K562 (cell line): ENCODE measurements around the gene TRMT1. TPM values are rescaled to one million over a fixed set of nuclear protein-coding genes. Genes with fewer than 3 reads are reported as not detected.

Experiments used
- ATF7 ChIP-seq: fragments of 450-650 bp; IDR thresholded peaks from 2 replicates; pipeline ENCODE4 v1.7.1; 2014; ENCODE audit warnings: mild to moderate bottlenecking, moderate library complexity
- BACH1 ChIP-seq: fragments of 200-800 bp; sonication (Bioruptor generic); IDR thresholded peaks from 2 replicates; pipeline ENCODE4 v1.6.1; 2016; ENCODE audit warnings: missing genetic modification characterization, missing compliant biosample characterization
- BCOR ChIP-seq: fragments of 450-650 bp; IDR thresholded peaks from 2 replicates; pipeline ENCODE4 v1.6.1; 2016
- BRD4 ChIP-seq: fragments of 200-600 bp; sonication (generic); IDR thresholded peaks from 2 replicates; pipeline ENCODE4 v1.6.1; 2017; ENCODE audit warnings: inconsistent platforms
- CBFA2T3 ChIP-seq: fragments of 450-650 bp; IDR thresholded peaks from 2 replicates; pipeline ENCODE4 v1.6.1; 2017
- CC2D1A ChIP-seq: fragments of 450-650 bp; IDR thresholded peaks from 2 replicates; pipeline ENCODE4 v1.6.1; 2017; ENCODE audit warnings: mild to moderate bottlenecking
- GABPB1 ChIP-seq: sonication (generic); formaldehyde crosslinking; IDR thresholded peaks from 2 replicates; pipeline ENCODE4 v1.8.0; 2022; ENCODE audit warnings: mild to moderate bottlenecking, missing genetic modification reagents
- GTF2A2 ChIP-seq: IDR thresholded peaks from 2 replicates; pipeline ENCODE4 v1.6.1; 2016; ENCODE audit warnings: mild to moderate bottlenecking, missing genetic modification characterization, missing compliant biosample characterization
- HEY1 ChIP-seq: fragments of 250-450 bp; sonication (Bioruptor Pico); IDR thresholded peaks from 2 replicates; pipeline ENCODE4 v1.5.0; 2020; ENCODE audit warnings: mild to moderate bottlenecking, moderate library complexity, borderline replicate concordance
- HNRNPLL ChIP-seq: fragments of 200-400 bp; formaldehyde crosslinking; IDR thresholded peaks from 2 replicates; pipeline ENCODE4 v1.6.1; 2017; ENCODE audit warnings: low read length, low read depth, mild to moderate bottlenecking; ENCODE audit not compliant: poor library complexity, severe bottlenecking
- MAFK ChIP-seq: IDR thresholded peaks from 2 replicates; pipeline ENCODE4 v1.6.1; 2011; ENCODE audit warnings: low read length, improper control_type of control experiment
- MBD2 ChIP-seq: sonication (generic); IDR thresholded peaks from 2 replicates; pipeline ENCODE4 v1.6.1; 2016; ENCODE audit warnings: low read depth, borderline replicate concordance
- MTA2 ChIP-seq: fragments of 450-650 bp; IDR thresholded peaks from 2 replicates; pipeline ENCODE4 v1.6.1; 2016; ENCODE audit warnings: low read depth
- MYNN ChIP-seq, 2 experiments: sonication (generic); formaldehyde crosslinking in 1 of 2; IDR thresholded peaks; 2 replicates each; pipeline versions ENCODE4 v1.5.0 to v1.6.1; 2016 to 2020; ENCODE audit warnings: antibody characterized with exemption in 1 of 2, missing genetic modification reagents in 1 of 2
- NCOA2 ChIP-seq, 2 experiments: fragments of 450-650 bp; IDR thresholded peaks; 2 replicates each; pipeline ENCODE4 v1.6.1; 2018; ENCODE audit warnings: mild to moderate bottlenecking in 2 of 2, moderate library complexity in 1 of 2; ENCODE audit not compliant: partially characterized antibody in 2 of 2
- NRF1 ChIP-seq, 2 experiments: fragments of 450-650 bp; IDR thresholded peaks in 1 of 2; conservative IDR thresholded peaks in 1 of 2; 2 replicates each; pipeline ENCODE4 v1.6.1; 2014; ENCODE audit warnings: mild to moderate bottlenecking in 2 of 2
- RBM39 ChIP-seq: fragments of 200-400 bp; formaldehyde crosslinking; optimal IDR thresholded peaks from 2 replicates; pipeline ENCODE3; 2018; ENCODE audit warnings: low read depth, low read length
- RUNX1 ChIP-seq: sonication (generic); IDR thresholded peaks from 2 replicates; pipeline ENCODE4 v1.6.1; 2016; ENCODE audit warnings: antibody characterized with exemption, low read depth
- SP1 ChIP-seq: sonication (generic); formaldehyde crosslinking; IDR thresholded peaks from 2 replicates; pipeline ENCODE4 v1.8.1; 2022; ENCODE audit warnings: mild to moderate bottlenecking, missing genetic modification reagents
- TAF9B ChIP-seq: fragments of 450-650 bp; IDR thresholded peaks from 2 replicates; pipeline ENCODE4 v1.6.1; 2018; ENCODE audit warnings: mild to moderate bottlenecking; ENCODE audit not compliant: partially characterized antibody
- TCF7 ChIP-seq: sonication (generic); IDR thresholded peaks from 2 replicates; pipeline ENCODE4 v1.6.1; 2016; ENCODE audit warnings: antibody characterized with exemption, borderline replicate concordance
- THAP12 ChIP-seq: fragments of 250-450 bp; sonication (Bioruptor Pico); IDR thresholded peaks from 2 replicates; pipeline ENCODE4 v1.9.0; 2021; ENCODE audit warnings: mild to moderate bottlenecking, inconsistent platforms
- TRIM24 ChIP-seq, 2 experiments: fragments of 450-650 bp; IDR thresholded peaks; 2 replicates each; pipeline ENCODE4 v1.6.1; 2016
- ZFP30 ChIP-seq: fragments of 250-450 bp; sonication (Bioruptor Pico); IDR thresholded peaks from 2 replicates; pipeline ENCODE4 v1.8.0; 2022; ENCODE audit warnings: moderate library complexity, mild to moderate bottlenecking, inconsistent platforms, borderline replicate concordance
- ZNF143 ChIP-seq: sonication (generic); formaldehyde crosslinking; IDR thresholded peaks from 2 replicates; pipeline ENCODE4 v1.9.0; 2022; ENCODE audit warnings: mild to moderate bottlenecking, missing genetic modification reagents
- ZNF324 ChIP-seq: fragments of 250-450 bp; sonication (Bioruptor Pico); IDR thresholded peaks from 2 replicates; pipeline ENCODE4 v1.4.0; 2020; ENCODE audit warnings: mild to moderate bottlenecking
- ZNF431 ChIP-seq: sonication (generic); formaldehyde crosslinking; IDR thresholded peaks from 2 replicates; pipeline ENCODE4 v1.8.0; 2022; ENCODE audit warnings: mild to moderate bottlenecking, missing genetic modification reagents
- ZNF445 ChIP-seq: fragments of 250-450 bp; sonication (Bioruptor Pico); IDR thresholded peaks from 2 replicates; pipeline ENCODE4 v1.4.0; 2020; ENCODE audit warnings: low read depth, mild to moderate bottlenecking, moderate library complexity
- polyA plus RNA-seq, 8 experiments: library from polyadenylated mRNA; depleted of rRNA in 4 of 8; stranded (reverse) in 5 of 8; unstranded in 3 of 8; fragments of >200 nt; fragmentation: Nextera tagmentation in 2 of 8; fragmentation: Illumina TruSeq in 1 of 8; extraction: Ambion mirVana in 2 of 8; extraction: Trizol in 1 of 8; gene quantifications; 2 replicates each; pipeline versions ENCODE4 v1.2.1 to v1.2.3, GENCODE V29; 2011 to 2014; ENCODE audit warnings: inconsistent platforms in 1 of 8, missing spikeins in 1 of 8
- total RNA-seq, 7 experiments: library from RNA; depleted of rRNA in 6 of 7; stranded (reverse); fragments of >200 nt in 6 of 7; fragmentation: Illumina TruSeq in 2 of 7; extraction: Trizol in 2 of 7; gene quantifications; 2 replicates each; pipeline versions ENCODE4 v1.2.1 to v1.2.3, GENCODE V29; 2011 to 2021; ENCODE audit warnings: low replicate concordance in 1 of 7

Gene TRMT1
- total and polyA plus RNA-seq, 9 of the 15 experiments (the other 6 are each of a cell fraction or from before 2014, with no cell fraction given): 5.8 to 158 (median 54.3) TPM

GRCh38 chr19:13162724-13163608 lies 46.4 kb upstream of the TRMT1 start (continued):
- 0 out of 2 replicates have a peak, but pooled peaks have one; percentile 12 for TF ChIP-seq HEY1 (CRISPR knock-in tag)
- no peak for TF ChIP-seq BACH1 (tag)
- TF ChIP-seq MBD2: peak; percentile 39; the same call in 1 of the 2 replicates
- TF ChIP-seq BCOR: peak; percentile 46; the same call in 1 of the 2 replicates
- TF ChIP-seq MTA2: no peak
- TF ChIP-seq ZNF445 (CRISPR knock-in tag): no peak
- TF ChIP-seq CBFA2T3: 0 out of 2 replicates have a peak, but pooled peaks have one; percentile 5
- no peak for TF ChIP-seq MAFK
- no peak for TF ChIP-seq ZNF431 (CRISPR knock-in tag)
- TF ChIP-seq TRIM24 (IDR thresholded peaks at IDR 0.05): no peak
- TF ChIP-seq ATF7: peak; percentile 86
- TF ChIP-seq GTF2A2 (tag): no peak
- TF ChIP-seq BRD4: peak; percentile 18; the same call in 1 of the 2 replicates
- no peak for TF ChIP-seq NCOA2 (IDR thresholded peaks at IDR 0.05; ENCODE audit: partially characterized antibody in 2 of 2)
- 0 out of 2 replicates have a peak, but pooled peaks have one; percentile 29 for TF ChIP-seq MYNN (IDR thresholded peaks at IDR 0.05)
- no peak for TF ChIP-seq MYNN (CRISPR knock-in tag; IDR thresholded peaks at IDR 0.05)
- TF ChIP-seq TAF9B: peak; percentile 24
- peak; percentile 49 for TF ChIP-seq HNRNPLL
- TF ChIP-seq NRF1 (conservative IDR thresholded peaks at IDR 0.05 in 1 of 2, IDR thresholded peaks at IDR 0.05 in 1 of 2): peak; percentile 77 to 84
- 0 out of 2 replicates have a peak, but pooled peaks have one; percentile 22 for TF ChIP-seq GABPB1 (CRISPR knock-in tag)
- 0 out of 2 replicates have a peak, but pooled peaks have one; percentile 18 for TF ChIP-seq ZNF143 (CRISPR knock-in tag)
- TF ChIP-seq TCF7: no peak
- TF ChIP-seq RBM39: no peak
- TF ChIP-seq RUNX1: 0 out of 2 replicates have a peak, but pooled peaks have one; percentile 22
- peak; percentile 95 for TF ChIP-seq SP1 (CRISPR knock-in tag)
- TF ChIP-seq THAP12: 0 out of 2 replicates have a peak, but pooled peaks have one; percentile 58
- TF ChIP-seq ZFP30: no peak
- TF ChIP-seq ZNF324 (CRISPR knock-in tag): no peak
- TF ChIP-seq CC2D1A: no peak
